Stimulated activated CD8-positive, alpha-beta memory T cell treated with anti-CD3 and anti-CD28 coated beads, Interleukin-4, amount 100 ng/mL, for 24 hours (primary cell): ENCODE data around the gene EXOSC1.
A peak's percentile ranks its signal among the peaks of the same experiment; 100 is the strongest.
"Not testable (repeated sequence)": the region's sequence is repeated elsewhere in the genome, so short reads cannot be mapped to it uniquely, and the experiment has no call there.

Experiments
- DNase-seq: peaks from one replicate; pipeline ENCODE4 v3.0.0-alpha.2; 2020; ENCODE audit warnings: low read depth

The EXOSC1 gene

DNA sequence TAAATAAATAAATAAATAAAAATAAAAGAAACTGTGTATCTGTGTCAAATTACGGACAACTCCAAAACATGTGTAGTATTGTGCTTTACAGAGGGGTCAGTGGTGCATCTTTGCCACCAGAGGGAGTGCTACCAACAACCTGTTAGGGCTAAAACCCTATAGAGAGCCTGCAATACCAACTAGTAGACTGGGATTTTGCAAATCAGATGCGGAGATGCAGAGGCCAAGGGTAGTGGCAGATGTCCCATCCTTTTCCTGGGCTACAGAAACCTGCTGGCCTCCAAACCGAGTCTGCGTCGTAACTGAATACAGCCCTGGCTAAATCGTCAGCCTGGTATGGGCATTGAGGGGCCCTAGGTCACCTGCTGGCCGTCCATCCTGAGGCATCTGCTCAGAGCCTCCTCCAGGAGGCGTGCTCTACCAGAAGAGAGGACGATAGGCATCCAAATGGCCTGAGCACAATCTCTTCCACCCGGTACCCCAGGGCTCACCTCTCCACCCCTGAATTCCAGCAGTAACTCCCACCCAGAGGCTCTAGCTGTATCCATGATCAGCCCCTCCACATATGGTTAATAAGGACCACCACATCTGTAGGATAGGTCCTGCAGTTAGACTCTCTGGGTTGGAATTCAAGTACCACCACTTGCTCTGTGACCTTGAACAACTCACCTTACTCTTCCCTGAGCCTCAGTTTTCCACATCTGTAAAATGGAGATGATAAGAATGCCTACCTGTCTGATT, 38.4 kb downstream of the EXOSC1 start:
- DNase-seq, result peak; percentile 38

DNA sequence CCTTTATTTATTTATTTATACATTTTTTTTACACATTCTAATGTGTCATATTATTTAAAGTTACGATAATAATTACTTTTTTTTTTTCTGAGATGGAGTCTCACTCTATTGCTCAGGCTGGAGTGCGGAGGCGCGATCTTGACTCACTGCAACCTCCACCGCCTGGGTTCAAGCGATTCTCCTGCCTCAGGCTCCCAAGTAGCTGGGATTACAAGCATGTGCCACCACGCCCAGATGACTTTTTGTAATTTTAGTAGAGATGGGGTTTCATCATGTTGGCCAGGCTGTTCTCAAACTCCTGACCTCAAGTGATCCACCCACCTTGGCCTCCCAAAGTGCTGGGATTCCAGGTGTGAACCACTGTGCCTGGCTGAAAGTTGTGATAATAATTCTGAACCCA, 39.3 kb downstream of the EXOSC1 start:
- not testable (repeated sequence) for DNase-seq

DNA sequence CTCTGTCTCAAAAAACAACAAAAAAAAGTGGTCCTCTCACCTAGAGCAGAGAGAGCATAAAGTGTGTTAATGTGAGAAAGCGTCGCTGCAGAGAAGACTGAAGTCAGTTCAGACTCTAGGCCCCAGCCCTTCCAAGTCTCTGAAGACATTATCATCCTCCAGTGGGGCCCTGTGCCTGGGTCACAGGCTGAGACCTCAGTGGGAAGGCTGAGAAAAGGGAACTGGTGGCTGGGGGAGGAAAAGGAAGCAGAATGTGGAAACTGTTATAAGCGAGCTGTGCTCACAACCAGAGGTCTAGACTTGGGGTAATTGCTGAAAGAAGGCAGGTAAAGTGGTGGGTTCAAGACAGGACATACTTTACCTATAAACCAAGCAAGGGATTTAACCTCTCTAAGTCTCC, 39.7 kb downstream of the EXOSC1 start:
- no peak for DNase-seq

DNA sequence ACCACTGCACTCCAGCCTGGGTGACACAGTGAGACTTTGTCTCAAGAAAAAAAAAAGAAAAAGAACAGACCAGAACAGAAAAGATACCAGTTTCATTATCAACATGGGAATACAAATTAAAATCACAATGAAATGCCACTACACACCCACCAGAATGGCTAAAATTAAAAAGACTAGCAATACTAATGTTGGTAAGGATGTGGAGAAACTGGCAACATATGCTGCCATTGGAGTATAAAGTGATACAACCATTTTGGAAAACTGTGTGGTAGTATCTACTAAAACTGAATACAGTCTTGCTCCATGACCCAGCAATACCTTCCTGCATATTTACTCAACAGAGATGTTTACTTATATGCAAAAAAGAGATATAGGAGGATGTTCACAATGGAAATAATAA, 41.8 kb downstream of the EXOSC1 start:
- no peak for DNase-seq

DNA sequence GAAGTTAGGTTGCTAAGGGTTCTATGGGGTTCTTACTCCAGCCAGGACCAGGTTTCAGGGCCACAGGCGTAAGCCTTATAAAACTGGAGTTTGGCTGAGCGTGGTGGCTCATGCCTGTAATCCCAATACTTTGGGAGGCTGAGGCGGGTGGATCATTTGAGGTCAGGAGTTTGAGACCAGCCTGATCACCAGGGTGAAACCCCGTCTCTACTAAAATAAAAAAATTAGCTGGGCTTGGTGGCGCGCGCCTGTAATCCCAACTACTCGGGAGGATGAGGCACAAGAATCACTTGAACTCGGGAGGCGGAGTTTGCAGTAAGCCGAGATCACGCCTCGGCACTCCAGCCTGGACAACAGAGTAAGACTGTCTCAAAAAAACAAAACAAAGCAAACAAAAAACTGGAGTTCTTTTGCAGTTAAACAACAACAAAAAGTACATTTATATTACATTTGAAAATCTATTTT, 44.3 kb downstream of the EXOSC1 start:
- no peak for DNase-seq

DNA sequence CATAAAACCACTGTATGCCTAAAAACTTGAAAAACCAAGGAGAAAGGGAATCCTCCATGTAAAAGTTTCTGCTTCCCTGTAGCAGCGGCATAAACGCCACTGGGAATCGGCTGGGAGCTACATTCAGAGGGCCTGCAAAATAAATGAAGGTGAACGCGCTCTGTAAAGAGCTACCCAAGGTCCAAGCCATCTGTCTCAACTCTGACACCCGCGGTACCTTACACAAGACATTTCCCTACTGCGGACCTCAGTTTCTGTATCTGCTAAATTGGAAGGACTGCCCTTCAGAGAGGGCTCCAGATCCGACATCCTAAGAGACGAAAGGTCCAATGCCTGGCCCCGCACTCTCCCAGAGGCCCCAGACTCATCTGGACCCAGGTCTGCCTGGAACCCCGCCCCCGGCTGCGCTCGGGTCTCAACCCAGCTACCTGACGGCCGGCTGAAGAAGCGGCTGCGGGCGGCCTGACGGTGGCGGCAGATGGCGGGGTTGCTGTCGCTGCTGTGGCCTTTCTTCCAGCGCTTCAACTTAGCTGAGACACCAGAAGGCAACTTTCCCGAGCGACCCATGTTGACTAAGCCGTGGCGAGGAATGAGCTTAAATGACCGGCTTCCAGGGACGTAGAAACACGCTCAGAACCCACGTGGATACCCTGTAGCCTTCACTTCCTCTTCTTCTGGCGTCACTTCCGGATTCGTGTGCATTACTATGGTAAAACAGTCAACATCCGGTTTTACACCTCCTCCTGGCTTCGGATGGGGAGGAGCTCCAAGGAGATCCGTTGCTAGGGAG, 44.9 kb downstream of the EXOSC1 start, which contains the start of gene RRP12:
Gene RRP12 (minus strand): TSS at position 676 of the 790 bp plus-strand sequence. CDS start 109 bp downstream, at position 567.
- DNase-seq, result peak; percentile 67

DNA sequence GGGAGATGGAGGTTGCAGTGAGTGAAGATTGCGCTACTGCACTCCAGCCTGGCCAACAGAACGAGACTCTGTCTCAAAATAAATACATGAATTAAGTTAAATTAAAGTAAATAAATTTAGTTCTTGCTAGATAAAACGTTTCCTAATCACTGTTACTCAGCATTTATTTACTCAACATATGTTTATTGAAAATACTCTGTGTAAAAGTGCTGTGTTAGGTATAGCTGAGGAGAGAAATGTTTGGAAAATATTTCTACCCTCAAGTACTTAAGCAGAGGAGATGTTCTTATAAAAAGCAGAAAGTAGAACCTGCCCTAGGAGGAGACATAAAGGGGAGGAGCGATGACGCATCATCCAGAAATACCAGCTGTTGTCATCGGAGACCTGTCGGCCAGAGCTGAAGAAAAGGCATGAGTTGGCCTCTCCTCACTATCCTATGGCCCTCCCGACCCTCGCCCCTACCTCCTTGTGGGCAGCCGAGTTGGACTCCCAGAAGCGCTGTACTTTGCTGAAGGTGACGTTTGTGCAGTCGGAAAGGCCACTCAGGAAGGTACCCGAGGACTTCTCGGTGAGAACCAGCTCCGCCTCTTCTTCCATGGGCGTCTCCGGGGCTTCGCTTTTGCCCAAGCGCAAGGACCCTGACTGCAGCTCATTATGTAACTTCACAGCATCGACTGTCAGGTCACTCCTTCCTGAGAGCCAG, 45.8 kb downstream of the EXOSC1 start:
- no peak for DNase-seq

DNA sequence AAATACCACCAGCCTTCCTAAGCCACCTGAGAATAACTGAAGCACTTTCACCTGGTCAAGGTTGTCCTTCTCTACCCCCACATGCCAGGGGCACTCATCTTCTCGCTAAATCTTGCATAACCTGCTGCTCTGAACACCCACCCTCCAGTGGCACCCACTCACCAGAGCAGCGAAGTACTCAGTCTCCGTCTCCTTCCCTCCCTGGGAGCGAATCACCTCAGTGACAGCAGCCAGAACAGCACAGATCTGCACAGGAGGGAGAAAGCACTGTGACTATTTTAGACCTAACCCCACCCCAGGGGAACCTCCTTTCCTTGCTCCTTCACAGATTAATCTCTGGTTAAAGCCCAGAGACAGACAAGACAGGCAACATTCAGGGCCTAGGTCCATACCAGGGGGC, 49.8 kb downstream of the EXOSC1 start:
- no peak for DNase-seq

DNA sequence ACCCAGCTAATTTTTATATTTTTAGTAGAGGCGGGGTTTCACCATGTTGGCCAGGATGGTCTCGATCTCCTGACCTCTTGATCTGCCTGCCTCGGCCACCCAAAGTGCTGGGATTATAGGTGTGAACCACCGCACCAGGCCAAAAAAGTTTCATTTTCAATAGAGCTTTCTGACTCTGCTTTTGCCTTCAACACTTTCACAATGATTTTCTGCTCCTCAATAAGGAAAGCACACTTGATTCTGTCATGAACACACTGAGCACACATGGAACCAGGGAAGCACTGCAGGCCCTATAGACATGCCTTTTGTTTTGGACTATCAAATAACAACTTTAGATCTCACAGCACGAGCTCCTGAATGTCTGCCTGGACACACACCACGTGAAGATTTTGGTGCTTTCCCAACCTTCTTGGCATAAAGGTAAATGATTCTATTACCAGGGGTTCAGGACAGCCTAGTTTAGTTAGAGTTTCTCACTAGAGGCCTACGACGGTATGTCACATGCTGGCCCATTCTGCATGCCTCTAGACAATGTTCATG, 52.7 kb downstream of the EXOSC1 start:
- DNase-seq, result no peak

DNA sequence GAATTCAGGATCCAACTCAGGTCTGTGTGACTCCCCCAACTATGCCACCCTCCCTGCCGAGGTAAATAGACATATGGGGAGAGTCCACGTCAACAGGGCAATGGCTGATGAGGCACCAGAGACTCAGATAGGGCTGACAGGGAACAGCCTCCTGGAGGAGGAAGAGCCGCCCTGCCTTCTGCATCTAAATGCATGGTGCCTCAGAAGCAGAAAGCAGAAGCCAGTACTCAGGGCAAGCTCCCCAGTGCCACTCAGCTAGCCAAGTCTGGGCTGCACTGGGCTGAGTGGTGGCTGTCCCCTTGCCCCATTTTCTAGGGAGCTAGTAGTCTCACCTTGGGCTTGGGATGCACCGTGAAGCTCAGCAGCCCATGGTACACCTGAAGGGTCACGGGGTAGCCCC, 55.7 kb downstream of the EXOSC1 start:
- no peak for DNase-seq

DNA sequence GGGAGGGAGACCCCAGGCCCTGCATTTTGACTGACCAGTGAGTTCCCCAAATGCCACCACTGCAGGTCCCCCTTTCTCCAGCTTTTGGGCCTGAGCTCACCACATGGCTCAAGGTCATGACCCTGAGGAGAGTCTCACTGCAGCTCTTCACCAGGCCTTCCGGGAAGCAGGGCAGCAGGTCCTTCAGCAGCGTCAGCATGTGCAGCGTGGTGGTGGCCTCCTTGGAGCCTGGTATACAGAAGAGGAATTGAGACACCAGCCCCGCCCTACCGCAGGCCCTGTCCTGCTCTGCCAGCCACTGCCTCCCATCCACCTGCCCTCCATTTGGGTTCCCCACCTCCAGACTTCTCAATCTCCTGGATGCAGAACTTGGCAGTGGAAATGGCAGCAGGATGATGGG, 57.7 kb downstream of the EXOSC1 start:
- no peak for DNase-seq
